Parathyroid adenoma (tissue), 2 donors: ENCODE measurements around the gene UCN.

Experiments used
- H2AFZ ChIP-seq: fragments of 300-600 bp; sonication (generic); one replicate; pipeline ENCODE4 v1.7.0; 2017; ENCODE audit warnings: antibody characterized with exemption, mild to moderate bottlenecking
- H3K27ac ChIP-seq: fragments of 300-600 bp; sonication (generic); one replicate; pipeline ENCODE4 v1.7.0; 2017
- H3K27me3 ChIP-seq: fragments of 300-600 bp; sonication (generic); one replicate; pipeline ENCODE4 v1.7.0; 2017; ENCODE audit warnings: low read length; ENCODE audit not compliant: control insufficient read depth, insufficient read depth
- H3K36me3 ChIP-seq: fragments of 300-600 bp; sonication (generic); one replicate; pipeline ENCODE4 v1.7.0; 2017; ENCODE audit warnings: low read length; ENCODE audit not compliant: control insufficient read depth, insufficient read depth
- H3K4me1 ChIP-seq: fragments of 300-600 bp; sonication (generic); one replicate; pipeline ENCODE4 v1.7.0; 2017; ENCODE audit warnings: control low read depth
- H3K4me2 ChIP-seq: fragments of 300-600 bp; sonication (generic); one replicate; pipeline ENCODE4 v1.7.0; 2017; ENCODE audit warnings: low read length
- H3K4me3 ChIP-seq: fragments of 300-600 bp; sonication (generic); one replicate; pipeline ENCODE4 v1.7.0; 2017; ENCODE audit warnings: low read depth, low read length
- H3K79me2 ChIP-seq: fragments of 300-600 bp; sonication (generic); one replicate; pipeline ENCODE4 v1.7.0; 2017; ENCODE audit warnings: control low read depth
- H3K9ac ChIP-seq: fragments of 300-600 bp; sonication (generic); one replicate; pipeline ENCODE4 v1.7.0; 2017; ENCODE audit warnings: mild to moderate bottlenecking
- H3K9me3 ChIP-seq: fragments of 300-600 bp; sonication (generic); one replicate; pipeline ENCODE4 v1.7.0; 2017; ENCODE audit warnings: low read length; ENCODE audit not compliant: control insufficient read depth
- CTCF ChIP-seq: fragments of 300-600 bp; sonication (generic); IDR thresholded peaks from one replicate; pipeline ENCODE4 v1.7.0; 2017; ENCODE audit warnings: antibody characterized with exemption, mild to moderate bottlenecking
- donor health status: primary hyperparathyroidism.

The UCN gene

GRCh38 chr2:27307545-27308358 lies 493 bp downstream of the UCN start:
- H3K27me3 ChIP-seq, result peaks cover 10% of the 10 kb centered on the region
- H2AFZ ChIP-seq, result no peak overlapping the region
- H3K9me3 ChIP-seq, result no peaks in the 10 kb centered on the region
- no peak overlapping the region for H3K27ac ChIP-seq
- H3K79me2 ChIP-seq, result no peaks in the 10 kb centered on the region
- no peak overlapping the region for H3K9ac ChIP-seq
- no peak overlapping the region for H3K4me3 ChIP-seq
- H3K4me2 ChIP-seq, result no peak overlapping the region
- no peak for TF ChIP-seq CTCF
- peaks cover 8% of the 10 kb centered on the region for H3K4me1 ChIP-seq
- no peaks in the 10 kb centered on the region for H3K36me3 ChIP-seq

- Histone ChIP-seq H3K27ac (no peak overlapping the region), H3K27me3 (peaks cover 10% of the 10 kb centered on the region), H3K36me3 (no peaks in the 10 kb centered on the region), H3K4me1 (peaks cover 8% of the 10 kb centered on the region), H3K9me3 (no peaks in the 10 kb centered on the region), H3K4me2 (no peak overlapping the region), H2AFZ (no peak overlapping the region), H3K4me3 (no peak overlapping the region), H3K9ac (no peak overlapping the region), H3K79me2 (no peaks in the 10 kb centered on the region)
- no peak for TF ChIP-seq CTCF
Measured at GRCh38 chr2:27307287-27307544, 1.0 kb downstream of the UCN start.

GRCh38 chr2:27306573-27307286 lies 1.5 kb downstream of the UCN start:
- Histone ChIP-seq H3K4me2 (no peak overlapping the region), H2AFZ (peak overlapping the region; percentile 51), H3K9me3 (no peaks in the 10 kb centered on the region), H3K36me3 (no peaks in the 10 kb centered on the region), H3K9ac (no peak overlapping the region), H3K27ac (no peak overlapping the region), H3K4me1 (peaks cover 8% of the 10 kb centered on the region), H3K27me3 (peaks cover 10% of the 10 kb centered on the region), H3K4me3 (no peak overlapping the region), H3K79me2 (no peaks in the 10 kb centered on the region)
- TF ChIP-seq CTCF, result no peak

GRCh38 chr2:27306136-27306535 lies 2.1 kb downstream of the UCN start:
- H3K27ac ChIP-seq, result no peak overlapping the region
- peaks cover 8% of the 10 kb centered on the region for H3K4me1 ChIP-seq
- H3K4me2 ChIP-seq, result no peak overlapping the region
- H3K9ac ChIP-seq, result no peak overlapping the region
- no peaks in the 10 kb centered on the region for H3K9me3 ChIP-seq
- no peak for TF ChIP-seq CTCF
- H3K79me2 ChIP-seq, result no peaks in the 10 kb centered on the region
- H3K4me3 ChIP-seq, result no peak overlapping the region
- H2AFZ ChIP-seq, result peak overlapping the region; percentile 11
- H3K36me3 ChIP-seq, result no peaks in the 10 kb centered on the region
- peaks cover 10% of the 10 kb centered on the region for H3K27me3 ChIP-seq
